GM12891 (cell line): Measurements from ENCODE around the gene PHETA2.
"Not testable (repeated sequence)": the region's sequence is repeated elsewhere in the genome, so short reads cannot be mapped to it uniquely, and the experiment has no call there.

Experiments
- DNase-seq: peaks from one replicate; pipeline ENCODE4 v3.0.0; 2011; ENCODE audit warnings: low spot score; ENCODE audit not compliant: insufficient read length
- FAIRE-seq: peaks from 2 replicates; lab custom pipeline; 2011; peaks lifted over from hg19 to GRCh38; lab: Jason Lieb, UNC
- PAX5 ChIP-seq: IDR thresholded peaks from 2 replicates; pipeline ENCODE4 v1.6.1; 2011; ENCODE audit warnings: low read length, moderate library complexity, mild to moderate bottlenecking; ENCODE audit not compliant: insufficient read depth, severe bottlenecking
- POLR2AphosphoS5 ChIP-seq: IDR thresholded peaks from 2 replicates; pipeline ENCODE4 v1.6.1; 2011; ENCODE audit warnings: low read depth, low read length, control low read depth
- POU2F2 ChIP-seq: IDR thresholded peaks from 2 replicates; pipeline ENCODE4 v1.6.1; 2011; ENCODE audit warnings: low read depth, mild to moderate bottlenecking, control low read depth, low read length, moderate library complexity
- TAF1 ChIP-seq: IDR thresholded peaks from 2 replicates; pipeline ENCODE4 v1.6.1; 2011; ENCODE audit warnings: low read depth, low read length, control low read depth

Gene PHETA2

GRCh38 chr22:42127606-42128005 lies 53.6 kb downstream of the PHETA2 start:
- DNase-seq (no peak), FAIRE-seq (no peak)
- TF ChIP-seq POLR2AphosphoS5 (no peak), POU2F2 (no peak), PAX5 (no peak), TAF1 (no peak)

GRCh38 chr22:42128007-42128406 lies 54.0 kb downstream of the PHETA2 start:
- not testable (repeated sequence) for DNase-seq, FAIRE-seq
